IPS-NIHi11 (cell line): ENCODE measurements around the gene KCNK2.

Experiments used
- DNase-seq: peaks from one replicate; pipeline ENCODE4 v3.0.0; 2012; ENCODE audit warnings: mixed read lengths, low spot score

KCNK2 gene

DNA sequence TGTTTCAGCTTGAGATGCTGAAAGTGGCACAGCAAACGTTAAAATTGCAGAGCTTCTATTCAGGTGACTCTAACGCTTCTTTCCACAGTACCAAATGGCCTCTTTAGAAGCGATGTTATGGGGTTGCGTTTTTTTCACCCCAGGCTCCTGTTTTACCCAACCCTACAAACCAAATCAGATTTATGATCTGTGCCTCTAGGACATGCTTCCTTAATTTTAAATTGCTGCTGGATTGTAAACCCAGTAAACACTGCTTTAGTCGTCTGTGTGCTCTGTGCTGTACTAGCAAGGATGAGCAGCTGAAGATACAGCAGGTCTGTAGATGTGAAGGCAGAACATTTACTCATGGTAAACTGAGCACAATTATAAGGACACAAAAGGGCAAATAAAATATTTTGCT, 13.0 kb downstream of the KCNK2 start:
- no peak for DNase-seq

DNA sequence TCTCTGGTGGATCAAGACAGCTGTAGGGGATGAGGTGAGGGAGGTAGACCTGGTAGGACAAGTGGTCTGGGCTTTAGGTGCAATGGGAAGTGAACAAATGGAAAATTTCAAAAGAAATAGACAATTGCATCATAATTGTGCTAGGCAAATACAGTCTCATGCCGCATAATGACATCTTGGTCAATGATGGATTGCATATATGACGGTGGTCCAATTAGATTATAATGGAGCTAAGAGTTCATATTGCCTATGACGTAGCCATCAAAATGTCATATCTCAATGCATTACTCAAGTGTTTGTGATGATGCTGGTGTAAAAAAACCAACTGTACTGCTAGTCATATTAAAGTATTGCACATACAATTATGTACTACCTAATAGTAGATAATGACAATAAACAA, 19.0 kb downstream of the KCNK2 start:
- DNase-seq: no peak

DNA sequence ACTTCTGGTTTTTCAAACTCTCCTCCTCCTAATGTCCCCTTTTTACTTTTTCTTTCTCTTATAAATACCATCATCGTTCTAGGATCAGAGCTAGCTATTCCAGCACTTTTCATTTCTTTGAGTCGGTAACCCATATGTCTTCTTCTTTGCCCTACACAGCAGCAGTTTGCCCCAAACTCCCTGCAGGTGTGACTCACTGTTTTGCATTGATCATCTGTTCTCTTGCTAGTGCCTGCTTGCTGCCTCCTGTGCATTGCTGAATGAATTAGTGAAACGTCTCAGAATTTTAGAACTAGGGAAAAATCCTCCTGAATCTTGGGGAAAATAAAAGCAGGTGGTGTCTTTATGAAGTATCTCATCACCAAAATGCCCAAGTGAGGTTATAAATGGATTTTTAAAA, 21.7 kb downstream of the KCNK2 start:
- DNase-seq: no peak

DNA sequence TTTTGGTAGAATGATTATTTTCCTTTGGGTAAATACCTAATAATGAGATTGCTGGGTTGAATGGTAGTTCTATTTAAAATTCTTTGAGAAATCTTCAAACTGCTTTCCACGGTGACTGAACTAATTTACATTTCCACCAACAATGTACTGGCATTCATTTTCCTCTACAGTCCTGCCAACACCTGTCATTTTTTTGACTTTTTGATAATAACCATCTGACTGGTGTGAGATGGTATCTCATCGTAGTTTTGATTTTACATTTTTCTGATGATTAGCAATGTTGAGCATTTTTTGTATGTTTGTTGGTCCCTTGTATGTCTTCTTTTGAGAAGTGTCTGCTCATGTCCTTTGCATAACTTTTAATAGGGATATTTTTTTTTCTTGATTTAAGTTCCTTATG, 23.5 kb downstream of the KCNK2 start:
- no peak for DNase-seq

- no peak for DNase-seq
These were observed 26.6 kb downstream of the KCNK2 start for GRCh38 chr1:215109171-215109570.

DNA sequence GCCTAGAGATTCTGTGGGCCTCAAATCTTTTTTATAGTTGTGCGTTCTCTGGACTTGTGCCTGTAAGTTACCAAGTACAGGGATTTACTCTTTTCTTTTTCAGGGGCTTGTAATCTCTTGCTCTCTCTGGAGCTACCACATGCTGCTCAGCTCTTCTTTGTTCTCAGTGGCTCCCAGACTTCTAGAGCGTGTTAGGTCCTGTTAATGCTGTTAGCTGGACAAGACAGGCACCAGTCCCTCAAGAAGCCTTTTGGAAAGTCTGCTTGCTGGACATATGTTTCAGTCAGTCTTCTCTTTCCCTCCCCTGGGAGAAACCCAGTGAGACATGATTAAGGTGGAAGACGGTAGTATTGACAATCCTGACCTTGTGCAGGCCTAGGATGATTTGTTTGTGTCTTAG, 29.4 kb downstream of the KCNK2 start:
- DNase-seq: no peak

DNA sequence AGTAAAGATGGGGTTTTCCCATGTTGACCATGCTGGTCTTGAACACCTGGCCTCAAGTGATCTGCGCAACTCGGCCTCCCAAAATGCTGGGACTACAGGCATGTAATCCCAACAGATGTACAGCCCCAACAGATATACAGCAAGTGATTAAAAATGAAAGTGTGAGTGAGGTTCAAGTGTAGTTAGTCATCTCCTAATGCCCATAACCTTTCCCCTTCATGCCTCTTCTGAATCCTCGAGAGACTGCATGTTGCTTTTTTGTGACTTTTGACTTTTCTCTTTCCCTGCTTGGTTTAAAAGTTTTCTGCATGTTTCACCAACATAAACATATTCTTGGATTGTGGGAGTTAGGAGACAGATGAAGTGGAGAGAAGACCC, 31.2 kb downstream of the KCNK2 start:
- DNase-seq: no peak

- DNase-seq: peak; percentile 4
These were observed 31.8 kb downstream of the KCNK2 start for GRCh38 chr1:215114154-215114933.

DNA sequence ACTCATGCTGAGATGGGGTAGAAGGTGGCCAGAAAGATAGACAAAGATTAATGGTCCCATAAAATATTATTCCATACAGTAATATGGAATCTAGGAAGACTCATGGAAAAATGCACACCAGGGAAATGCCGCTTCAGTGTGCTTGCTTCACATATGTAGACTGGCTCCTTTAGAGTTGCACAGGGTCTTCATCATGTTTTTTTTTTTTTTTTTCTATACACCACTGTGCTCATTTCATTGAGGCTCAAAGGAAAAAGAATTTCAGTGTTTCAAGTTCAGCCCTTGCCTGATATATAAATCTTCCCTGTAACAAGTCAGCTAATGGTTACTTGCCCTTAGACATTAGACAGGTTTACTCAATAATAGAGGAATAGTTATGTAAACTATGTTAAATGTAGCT, 33.2 kb downstream of the KCNK2 start:
- no peak for DNase-seq

GRCh38 chr1:215118081-215118480, 35.5 kb downstream of the KCNK2 start:
- no peak for DNase-seq

DNA sequence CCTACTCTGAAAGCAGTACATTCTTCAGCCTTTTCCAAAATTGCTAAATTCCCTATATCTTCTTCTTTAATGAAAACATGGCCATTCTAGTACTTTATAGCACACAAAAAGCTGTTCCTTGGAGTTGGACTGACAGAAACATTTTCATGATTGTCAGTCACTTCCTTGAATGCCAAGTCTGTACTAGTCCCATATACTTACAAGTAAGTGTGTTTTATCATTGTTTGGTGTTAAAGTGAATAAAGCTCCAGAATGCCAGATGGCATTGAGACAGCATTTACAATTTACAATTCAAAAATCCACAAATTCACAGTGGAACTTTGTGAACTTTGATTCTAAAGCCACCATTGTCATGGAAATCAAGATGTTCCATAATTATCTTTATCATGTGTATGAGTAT, 36.5 kb downstream of the KCNK2 start:
- no peak for DNase-seq

- no peak for DNase-seq
These were observed 37.3 kb downstream of the KCNK2 start for GRCh38 chr1:215119719-215120365.

DNA sequence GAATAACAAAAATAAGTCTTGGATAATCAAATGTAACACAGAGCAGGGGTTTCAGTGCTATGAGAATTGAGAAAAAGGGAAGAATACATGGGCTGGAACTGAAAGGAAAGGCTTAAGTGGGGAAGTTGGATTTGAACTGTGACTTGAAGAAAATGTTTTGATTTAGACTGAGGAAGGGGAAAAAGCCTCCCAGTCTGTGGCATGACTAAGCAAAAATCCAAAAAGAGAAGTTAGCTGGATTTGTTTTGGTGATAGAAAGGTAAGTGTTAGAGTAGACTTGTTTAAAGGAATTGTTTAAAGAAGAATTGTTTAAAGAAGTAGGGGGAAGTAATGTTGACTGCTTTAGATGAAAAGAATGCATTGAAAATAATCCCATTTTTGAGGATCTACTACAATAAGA, 46.0 kb downstream of the KCNK2 start:
- DNase-seq: no peak

GRCh38 chr1:215131291-215131690, 48.8 kb downstream of the KCNK2 start:
- no peak for DNase-seq

DNA sequence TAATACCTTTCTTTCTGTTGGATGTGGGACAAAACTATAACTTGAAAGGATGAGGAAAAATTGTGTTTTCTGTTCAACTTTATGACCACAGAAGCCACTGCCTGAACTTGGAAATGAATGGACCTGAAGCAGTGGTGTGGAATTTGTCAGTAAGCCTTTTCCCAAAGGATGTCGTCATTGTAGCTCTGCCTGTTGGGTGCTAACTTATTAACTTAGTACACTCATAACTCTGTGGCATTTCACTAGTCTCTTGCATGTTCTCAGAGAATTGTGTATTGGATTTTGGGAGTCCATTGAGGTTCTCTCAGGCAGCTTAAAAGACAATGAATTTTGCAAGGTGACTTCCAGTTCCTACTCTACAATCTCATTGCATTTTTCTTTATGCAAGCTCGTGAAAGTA, 49.6 kb downstream of the KCNK2 start:
- DNase-seq: no peak

GRCh38 chr1:215133532-215133931, 51.0 kb downstream of the KCNK2 start:
- no peak for DNase-seq

DNA sequence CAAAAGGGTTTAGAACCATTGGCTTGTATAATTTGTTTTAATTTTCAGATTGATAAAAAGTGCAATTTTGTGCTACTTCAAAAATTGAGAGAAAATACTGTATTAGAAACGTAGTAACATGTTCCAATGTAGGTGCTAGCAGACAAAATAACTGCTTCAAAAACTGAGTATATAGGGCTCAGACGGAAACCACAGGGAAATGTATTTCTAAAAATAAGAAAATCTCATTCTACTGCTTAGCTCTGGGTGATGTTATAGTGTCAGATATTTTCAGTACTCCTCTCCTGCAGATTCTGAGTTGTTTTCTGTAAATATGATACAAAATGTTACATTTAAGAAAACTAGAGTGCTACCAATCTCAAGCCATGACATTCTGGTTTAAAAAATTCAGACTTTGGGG, 55.4 kb downstream of the KCNK2 start:
- DNase-seq: no peak

DNA sequence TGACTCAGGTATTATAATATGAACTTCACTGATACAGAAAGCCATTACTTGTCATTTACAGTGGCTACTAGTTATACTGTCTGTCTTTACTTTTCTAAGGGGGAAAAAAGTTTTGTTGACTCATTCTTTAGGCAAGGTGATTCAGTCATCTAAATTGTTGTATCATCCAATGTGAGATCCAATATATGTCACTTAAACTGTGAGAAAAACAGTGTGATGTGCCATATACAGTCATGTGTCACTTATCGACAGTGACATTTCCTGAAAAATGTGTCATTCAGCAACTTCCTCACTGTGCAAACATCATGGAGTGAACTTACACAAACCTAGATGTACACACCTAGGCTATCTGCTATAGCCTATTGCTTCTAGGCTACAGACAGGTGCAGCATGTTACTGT, 57.6 kb downstream of the KCNK2 start:
- no peak for DNase-seq

GRCh38 chr1:215141460-215141859, 58.9 kb downstream of the KCNK2 start:
- DNase-seq: no peak

GRCh38 chr1:215143497-215143896, 61.0 kb downstream of the KCNK2 start:
- no peak for DNase-seq

DNA sequence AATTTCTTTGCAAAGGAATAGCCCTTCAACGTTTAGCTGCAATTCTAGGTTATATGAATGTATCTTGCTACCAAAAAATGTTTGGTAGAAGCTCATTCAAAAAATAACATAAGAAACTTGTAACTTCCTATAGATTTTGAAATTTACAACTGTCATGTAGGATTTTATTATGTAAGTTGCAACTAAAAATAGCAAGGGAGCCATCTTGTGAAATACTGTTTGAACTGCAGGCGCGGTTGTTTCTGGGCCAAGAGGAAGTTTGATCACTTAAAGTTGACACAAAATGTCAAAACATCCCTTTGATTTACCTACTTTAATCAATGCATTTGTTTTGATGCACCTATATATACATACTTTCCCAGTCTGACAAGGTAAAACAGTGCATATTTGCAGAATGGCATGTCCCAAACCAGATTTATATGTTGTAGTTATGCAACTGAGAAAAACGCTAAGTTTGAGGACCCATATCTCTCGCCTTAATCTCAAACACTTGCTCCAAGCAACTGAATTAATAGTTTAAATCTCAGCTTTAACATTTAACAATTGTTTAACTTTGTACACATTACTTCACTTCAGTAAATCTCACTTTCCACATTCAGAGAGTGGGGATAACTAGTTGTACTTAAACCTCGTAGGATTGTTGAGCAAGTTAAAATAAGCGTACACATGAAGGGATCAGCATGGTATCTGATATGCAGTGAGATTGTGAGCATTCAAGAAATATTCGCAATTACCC, 63.9 kb downstream of the KCNK2 start:
- DNase-seq: peak; percentile 8

DNA sequence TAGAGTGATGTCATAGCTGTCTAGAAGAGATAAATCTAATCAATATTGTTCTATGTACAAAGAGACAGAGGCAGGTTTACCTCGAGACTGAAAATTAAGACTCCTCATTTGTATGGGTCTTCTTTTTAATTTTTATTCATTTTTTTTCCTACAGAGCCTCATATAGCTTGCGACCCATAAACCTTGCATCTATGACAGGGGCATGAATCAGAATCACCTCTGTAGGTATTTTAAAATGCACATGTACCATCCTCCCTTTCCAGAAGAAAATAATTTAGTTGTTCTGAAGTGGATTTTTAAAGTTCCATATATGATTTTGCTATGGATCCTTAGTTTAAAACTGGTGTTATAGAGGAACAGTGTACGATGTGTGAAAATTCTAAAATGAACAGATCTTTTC, 64.5 kb downstream of the KCNK2 start:
- DNase-seq: no peak

DNA sequence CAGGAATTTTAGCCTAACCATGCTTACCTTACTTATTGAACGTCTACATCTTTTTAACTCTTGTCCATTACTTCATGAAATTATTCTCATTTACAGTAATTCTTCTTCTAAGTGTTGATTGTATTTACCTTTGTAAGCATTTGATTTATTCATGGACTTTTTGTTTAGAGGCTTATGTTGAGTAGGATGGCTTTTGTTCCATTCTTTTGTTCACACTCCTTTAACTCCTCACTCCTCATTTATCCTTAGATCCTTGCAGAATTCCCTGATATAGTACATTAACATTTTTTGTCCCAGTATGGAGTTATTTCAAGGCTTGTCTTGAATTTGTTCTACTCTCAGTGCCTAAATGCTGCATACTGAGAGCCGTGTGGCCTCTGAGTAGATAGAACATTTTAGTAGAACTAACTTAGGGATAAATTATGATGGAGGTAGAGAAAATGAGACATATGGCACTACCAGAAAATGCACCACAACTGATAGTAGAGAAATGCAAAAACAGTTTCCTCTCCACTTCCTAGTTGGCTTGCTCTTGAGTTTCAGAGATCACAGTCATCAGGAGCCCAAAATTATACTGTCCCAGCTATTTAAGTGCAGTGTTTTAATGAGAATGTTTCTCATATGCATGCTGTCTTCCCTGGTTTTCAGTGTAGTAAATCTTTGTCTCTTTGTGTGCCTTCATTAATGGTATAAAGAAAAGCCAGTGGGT, 69.5 kb downstream of the KCNK2 start:
- no peak for DNase-seq
